ENCODE data around the gene ZNF747.

Gene ZNF747

DNA sequence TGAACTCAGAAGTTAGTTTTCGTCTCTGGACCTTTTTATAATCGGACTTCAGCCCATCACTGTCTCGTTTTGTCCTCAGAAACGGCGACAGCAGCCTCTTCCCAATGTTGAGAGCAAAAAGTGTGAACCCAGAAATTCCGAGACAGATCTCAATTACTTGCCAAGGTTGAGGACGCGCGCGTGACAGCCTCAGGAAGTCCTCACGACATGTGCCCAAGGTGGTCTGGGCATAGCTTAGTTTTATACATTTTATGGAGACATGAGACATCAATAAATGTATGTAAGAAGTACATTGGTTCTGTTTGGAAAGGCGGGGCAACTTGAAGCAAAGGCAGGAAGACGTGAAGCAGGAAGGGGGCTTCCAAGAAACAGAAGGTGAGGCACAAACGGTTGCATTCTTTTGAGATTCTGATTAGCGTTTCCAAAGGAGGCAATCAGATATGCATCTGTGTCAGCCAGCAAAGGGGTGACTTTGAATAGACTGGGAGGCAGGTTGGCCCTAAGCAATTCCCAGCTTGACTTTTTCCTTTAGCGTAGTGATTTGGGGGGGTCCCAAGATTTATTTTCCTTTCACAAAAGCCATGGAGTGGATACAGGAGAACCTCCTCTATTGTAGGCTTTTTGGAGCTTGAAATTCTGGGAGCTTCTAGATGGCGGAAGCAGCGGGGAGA, 583 bp upstream of the ZNF747 start:
- in situ Hi-C loops (cut with MboI; ENCODE audit: low sequenced_read_pairs): no loop called here

DNA sequence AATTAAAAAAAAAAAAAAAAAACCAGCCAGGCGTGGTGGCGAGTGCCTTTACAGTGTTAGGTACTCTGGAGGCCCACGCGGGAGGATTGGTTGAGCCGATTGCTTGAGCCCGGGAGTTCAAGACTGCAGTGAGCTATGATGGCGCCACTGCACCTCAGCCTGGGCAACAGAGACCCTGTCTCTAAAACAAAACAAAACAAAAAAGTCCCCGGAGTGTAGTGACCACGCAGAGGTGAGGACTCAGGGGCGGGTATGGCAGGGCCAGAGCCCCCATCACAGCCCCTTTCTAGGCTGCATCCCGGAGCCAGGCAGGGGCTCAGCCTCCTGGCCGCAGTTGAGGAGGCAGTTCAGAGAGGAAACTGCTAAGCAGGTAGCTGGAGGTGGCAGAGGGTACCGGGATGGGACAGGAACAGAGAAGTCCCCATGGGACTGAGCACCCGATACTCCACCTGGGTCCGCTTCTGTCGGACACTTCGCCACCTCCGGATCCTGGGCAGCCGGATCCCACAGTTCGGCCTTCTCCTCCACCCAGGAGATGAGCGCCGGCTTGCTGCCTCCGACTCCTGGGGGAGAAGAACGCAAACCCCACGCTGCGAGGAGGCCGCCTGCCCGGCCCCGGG, 800 bp downstream of the ZNF747 start:
- in situ Hi-C loops (cut with MboI; ENCODE audit: low sequenced_read_pairs): no loop called here

DNA sequence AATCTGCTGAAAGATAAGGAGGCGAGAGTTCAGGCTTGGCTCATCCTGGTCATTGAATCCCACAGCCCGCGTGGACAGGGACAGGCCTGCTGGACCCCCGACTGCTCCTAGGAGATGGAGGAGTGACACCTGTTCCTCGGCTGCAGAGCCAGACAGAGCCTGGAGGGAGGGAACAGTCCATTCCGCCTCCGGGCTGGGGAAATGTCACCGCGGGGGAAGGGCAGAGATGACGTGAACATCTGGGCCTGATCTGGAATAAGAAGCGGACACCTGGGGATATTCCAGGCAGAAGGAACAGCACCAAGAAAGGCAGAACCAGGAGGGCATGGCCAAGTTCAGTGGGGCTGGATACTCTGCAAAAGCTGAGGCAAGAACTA, 1.5 kb downstream of the ZNF747 start:
- in situ Hi-C loops (cut with MboI; ENCODE audit: low sequenced_read_pairs): no loop called here

DNA sequence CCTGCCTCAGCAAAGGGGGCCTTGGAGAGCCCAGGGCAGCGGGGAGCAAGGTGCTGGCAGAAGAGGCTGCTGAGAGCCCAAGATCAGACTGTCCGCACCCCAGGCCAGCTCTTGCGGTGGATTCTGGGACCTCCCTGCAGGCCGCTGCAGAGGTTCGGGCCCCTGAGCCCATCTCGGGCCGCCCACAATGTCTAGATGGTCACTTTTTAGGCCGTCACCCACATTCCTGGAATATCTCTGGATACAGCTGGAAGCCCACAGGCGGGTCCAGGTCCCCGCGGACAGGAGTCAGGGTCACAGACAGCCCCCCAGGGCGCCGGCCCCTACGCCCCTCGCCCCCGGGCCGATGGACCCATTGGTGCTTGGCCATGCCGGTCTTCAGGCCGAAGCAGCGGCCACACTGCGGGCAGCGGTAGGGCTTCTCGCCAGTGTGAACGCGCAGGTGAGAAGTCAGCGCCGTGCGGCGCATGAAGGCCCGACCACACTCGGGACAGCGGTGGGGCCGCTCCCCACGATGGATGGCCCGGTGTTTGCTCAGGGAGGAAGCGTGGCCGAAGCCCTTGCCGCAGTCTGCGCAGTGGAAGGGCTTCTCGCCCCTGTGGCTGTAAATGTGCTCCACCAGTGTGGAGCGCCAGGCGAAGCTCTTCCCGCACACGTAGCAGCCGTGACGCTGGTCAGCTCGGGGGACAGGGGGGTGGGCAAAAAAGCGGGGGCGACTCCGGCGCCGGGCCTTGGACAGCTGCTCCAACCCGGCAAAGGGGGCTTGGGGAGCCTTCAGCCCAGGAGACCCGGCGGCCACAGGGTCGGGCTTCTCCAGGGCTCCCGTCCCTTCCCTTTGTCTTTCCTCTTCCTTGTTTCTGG, 2.1 kb downstream of the ZNF747 start:
- in situ Hi-C loops (cut with MboI; ENCODE audit: low sequenced_read_pairs): no loop called here

DNA sequence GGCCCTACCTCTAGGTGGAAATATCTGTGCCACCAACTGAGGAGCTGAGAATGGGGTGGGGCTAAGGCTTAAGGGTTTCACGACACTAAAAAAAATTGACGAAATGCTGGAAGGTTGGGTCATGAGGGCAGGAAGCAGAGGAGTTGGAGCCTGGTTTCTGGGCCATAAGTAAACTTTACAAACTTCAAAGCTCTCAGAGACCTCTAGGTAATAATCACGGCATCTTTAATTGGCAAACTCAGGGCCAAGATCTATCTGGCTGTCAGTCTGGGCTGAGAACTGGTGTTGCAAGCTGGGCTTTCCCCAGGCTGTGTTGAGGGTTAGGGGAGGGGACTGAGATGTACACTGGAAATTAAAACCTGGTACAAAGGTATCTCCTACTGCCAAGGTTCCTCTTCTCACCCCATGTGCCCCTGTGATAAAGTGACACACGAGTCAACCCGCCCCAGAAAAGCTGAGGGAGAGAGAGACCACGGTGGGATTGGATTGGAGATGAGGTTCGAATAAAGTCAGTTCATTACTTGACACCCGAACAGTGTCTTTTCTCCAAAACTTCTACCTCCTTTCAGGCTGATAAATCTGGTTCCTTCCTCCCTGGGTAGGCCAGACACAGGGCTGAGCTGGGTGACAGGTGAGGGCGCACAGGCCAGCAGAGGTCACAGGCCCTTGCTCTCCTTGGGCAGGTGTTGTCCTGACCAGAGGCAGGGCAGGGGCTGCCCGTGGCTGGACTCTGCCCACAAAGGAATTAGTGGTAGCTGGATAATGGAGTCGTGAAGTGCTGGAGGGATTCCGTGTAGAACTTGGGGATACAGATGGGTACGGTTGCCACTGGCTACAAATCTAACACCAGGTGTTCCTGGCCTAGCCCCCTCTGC, 4.3 kb downstream of the ZNF747 start:
- in situ Hi-C loops (cut with MboI; ENCODE audit: low sequenced_read_pairs): no loop called here

DNA sequence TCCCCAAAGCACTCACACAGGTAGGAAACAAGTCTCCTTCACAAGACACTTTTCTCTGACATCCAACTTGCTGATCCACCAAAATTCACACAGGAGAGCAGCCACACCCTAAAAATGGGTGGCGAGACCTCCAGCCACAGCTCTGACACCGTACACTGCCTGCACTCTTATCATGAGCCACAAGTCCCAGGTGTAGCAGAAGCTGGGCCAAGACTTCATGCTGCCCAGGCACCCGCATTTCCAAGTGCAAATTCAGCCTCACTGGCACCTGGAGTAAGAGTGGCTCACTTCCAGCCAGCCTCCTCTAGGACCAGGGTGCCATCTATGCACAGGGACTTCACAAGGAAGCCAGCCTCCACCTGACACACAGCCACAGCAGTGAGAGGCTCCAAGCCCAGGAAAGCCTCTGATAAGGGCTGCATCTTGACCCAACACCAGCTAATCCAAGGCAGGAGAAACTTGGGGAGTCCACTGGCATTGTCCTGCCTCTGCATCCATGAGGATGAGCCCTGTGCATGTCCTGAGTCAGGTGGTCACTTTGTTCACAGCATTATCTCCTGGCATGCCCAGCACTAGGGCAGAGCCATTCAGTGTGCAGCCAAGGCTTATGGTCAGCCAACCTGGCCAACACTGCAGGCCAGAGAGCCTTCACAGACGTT, 5.7 kb downstream of the ZNF747 start:
- in situ Hi-C loops (cut with MboI; ENCODE audit: low sequenced_read_pairs): loop anchor here (10.0 kb wide), 1 partner anchor 94 kb away; the partner anchor contains the start of gene DCTPP1

DNA sequence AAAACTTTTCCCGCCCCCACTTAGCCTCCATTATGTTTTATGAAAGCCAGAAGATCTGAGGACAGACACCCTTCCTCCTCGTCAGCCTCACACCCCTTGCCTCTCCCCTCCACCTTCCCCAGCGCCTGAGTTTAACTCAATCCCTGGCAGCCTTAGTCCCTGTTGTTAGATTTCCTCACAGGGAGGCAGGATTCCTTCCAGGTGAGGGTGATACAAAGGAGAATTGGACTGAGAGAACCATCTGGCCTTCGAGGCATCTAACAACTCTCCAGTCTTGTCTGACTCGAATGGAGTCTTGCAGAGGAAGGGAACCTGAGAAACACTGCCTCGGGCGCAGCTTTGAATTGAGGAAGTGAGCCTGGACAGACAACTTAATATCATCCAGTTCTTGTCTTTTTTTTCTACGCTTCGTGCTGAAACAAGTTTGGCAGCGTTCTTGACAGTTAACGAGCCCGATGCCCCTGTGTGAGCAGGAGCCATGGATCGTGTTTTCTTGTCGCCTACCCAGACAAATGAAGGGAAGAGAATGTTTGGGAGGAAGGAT, 7.0 kb downstream of the ZNF747 start:
- in situ Hi-C loops (cut with MboI; ENCODE audit: low sequenced_read_pairs): loop anchor here (10.0 kb wide), 1 partner anchor 93 kb away; the partner anchor contains the start of gene DCTPP1

DNA sequence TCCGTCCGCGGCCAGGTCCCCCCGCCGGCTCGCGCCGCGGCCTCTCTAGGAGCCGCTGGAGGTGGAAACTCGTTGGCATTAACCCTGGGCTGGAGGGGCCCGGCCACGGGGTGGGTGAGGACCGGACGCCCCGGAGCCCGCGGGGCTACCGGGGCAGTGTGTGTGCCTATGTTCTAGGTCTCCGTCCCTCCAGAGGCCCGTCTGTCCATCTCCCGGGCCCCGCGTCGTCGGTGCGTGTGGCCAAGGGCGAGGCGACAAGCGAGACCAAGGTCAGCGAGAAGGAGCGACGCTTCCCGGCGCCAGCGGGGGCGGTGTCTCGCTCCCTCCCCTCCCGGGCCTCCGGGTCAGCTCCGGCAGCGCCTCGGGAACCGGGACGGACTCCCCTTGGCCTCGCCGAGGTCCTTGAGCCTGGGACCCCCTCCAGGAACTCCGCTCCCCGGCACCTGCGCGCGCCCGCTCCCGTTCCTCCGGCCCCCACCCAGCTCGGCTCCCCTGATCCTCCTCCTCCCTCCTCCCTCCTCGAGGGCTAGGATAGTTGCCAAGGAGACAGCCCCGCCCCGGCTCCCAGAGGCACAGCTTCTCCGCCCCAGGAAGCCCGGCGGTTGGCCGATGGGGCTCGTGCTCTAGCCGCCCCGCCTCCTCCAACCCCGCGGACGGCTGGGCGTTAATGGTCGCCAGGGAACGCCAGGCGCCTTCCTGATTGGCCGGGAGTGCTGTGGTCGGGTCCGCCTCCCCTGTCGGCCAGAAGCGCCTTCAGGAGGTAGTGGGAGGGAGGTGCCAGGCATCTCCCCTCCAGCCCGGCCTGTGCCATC, 7.6 kb downstream of the ZNF747 start:
- in situ Hi-C loops (cut with MboI; ENCODE audit: low sequenced_read_pairs): loop anchor here (10.0 kb wide), 1 partner anchor 92 kb away; the partner anchor contains the start of gene DCTPP1

DNA sequence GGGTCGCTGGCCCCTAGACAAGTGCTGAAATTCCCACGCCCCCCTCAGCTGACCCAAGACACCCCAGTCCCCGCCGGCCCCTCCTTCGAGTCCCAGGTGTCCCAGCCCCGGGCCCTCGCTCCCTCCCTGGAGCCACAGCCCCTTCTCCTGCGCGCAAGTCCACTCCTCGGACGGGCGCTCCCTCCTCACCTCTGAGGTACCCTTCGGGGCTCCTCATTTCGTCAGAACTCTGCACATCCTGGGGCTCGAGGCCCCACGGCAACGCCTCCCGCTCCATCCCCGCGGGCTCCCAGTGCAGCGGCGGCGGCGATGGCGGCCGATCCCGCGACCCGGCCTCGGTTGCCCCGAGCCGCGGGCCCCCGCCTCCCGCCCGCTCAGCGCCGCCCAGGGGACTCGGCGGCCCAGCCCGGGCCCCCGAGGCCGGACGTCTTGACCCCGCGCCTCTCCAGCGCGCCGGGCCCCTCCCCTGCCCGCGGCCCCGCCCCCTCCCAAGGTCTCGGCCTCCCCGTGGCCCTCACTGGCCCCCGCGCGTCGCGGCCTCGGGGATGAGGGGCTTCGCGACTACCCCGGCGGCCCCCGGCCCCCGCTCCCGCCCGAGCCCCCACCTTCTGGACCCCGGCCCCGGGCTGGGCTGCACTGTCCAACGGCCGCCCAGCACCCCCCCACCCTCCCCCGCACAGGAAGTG, 8.4 kb downstream of the ZNF747 start, which contains the start of gene ZNF768:
Gene ZNF768, minus strand, starts transcription at position 430 of the 686 bp plus-strand sequence. Its CDS starts 153 bp downstream, at position 277.
- in situ Hi-C loops (cut with MboI; ENCODE audit: low sequenced_read_pairs): loop anchor here (10.0 kb wide), 1 partner anchor 91 kb away; the partner anchor contains the start of gene DCTPP1

DNA sequence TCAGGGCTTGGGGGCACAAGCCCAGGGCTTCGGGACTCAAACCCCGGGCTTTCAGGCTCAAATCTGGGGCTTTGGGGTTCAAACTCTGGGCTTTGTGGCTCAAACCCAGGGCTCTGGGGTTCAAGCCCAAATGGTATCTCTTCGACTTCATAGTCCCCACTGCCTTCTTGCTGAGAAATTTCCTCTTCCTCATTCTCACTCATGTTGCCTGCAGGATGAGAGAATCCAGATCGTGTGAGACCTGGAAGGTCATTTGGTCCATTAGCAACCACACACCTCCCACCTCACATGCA, 8.9 kb downstream of the ZNF747 start:
- in situ Hi-C loops (cut with MboI; ENCODE audit: low sequenced_read_pairs): loop anchor here (10.0 kb wide), 1 partner anchor 91 kb away; the partner anchor contains the start of gene DCTPP1

DNA sequence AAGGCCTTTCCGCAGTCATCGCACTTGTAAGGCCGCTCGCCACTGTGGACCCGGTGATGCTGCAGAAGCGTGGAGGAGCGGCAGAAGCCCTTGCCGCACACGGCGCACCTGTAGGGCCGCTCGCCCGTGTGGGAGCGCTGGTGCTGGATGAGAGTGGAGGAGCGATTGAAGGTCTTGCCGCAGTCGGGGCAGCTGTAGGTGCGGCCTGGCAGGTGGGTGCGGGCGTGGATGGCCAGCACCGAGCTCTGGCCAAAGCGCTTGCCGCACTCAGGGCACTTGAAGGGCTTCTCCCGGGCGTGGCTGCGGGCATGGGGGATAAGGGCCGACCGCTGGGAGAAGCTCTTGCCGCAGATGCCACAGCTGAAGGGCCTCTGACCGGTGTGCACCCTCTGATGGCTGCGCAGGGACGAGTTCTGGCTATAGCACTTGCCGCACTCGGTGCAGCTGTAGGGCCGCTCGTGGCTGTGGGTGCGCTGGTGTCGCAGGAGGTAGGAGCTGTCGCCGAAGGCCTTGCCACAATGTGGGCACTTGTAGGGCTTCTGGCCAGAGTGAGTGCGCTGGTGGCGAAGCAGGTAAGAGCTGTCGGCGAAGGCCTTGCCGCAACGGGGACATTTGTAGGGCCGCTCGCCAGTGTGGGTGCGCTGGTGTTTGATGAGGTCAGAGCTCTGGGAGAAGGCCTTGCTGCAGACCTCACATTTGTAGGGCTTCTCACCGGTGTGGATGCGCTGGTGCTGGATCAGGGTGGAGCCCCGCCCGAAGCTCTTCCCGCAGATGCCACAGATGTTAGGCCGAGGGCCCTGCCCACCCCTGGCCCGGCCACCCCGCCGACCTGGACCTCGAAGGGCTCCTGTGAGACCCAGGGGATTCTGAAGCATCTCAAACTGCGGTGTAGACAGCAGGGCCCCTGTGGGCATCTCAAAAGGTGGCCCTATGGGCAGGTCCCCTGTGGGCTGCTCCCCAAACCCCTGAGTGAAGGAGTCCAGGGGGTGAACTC, 9.8 kb downstream of the ZNF747 start:
- in situ Hi-C loops (cut with MboI; ENCODE audit: low sequenced_read_pairs): loop anchor here (10.0 kb wide), 1 partner anchor 90 kb away; the partner anchor contains the start of gene DCTPP1

DNA sequence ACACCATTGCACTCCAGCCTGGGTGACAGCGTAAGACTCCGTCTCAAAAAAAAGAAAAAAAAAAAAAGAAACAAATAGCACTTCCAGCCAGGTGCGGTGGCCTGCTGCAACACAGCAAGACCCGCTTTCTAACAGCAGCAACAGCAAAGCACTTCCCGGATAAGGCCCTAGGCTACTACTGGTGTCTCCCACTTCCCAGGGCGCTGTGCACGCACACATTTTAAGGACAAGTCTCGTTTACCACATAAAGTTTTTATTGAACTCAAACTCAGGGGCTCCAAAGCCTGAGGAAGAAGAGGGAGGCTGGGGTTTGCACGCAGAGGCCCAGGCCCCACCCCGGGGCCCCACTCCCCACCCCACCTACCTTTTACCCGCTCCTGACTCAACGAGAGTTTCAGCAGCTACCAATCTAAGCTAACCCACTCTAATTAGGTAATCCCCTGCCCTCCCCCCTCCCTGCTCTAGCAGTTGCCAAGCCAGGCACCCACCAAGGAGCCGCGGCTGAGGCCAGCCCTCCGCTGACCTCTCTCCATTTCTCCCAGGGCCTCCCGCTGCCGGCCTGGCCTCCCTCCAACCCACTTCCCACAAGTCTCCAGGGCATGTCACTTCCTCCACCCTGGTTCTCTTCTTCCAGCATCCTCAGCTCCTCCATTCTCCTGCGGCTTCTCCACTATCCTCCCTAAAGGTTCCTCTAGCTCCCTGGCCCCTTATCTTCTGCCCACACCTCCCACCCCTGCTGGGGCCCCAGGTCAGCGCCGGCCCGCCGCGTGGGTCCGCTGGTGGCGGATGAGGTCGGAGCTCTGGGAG, 10.7 kb downstream of the ZNF747 start:
- in situ Hi-C loops (cut with MboI; ENCODE audit: low sequenced_read_pairs): loop anchor here (10.0 kb wide), 1 partner anchor 89 kb away; the partner anchor contains the start of gene DCTPP1

DNA sequence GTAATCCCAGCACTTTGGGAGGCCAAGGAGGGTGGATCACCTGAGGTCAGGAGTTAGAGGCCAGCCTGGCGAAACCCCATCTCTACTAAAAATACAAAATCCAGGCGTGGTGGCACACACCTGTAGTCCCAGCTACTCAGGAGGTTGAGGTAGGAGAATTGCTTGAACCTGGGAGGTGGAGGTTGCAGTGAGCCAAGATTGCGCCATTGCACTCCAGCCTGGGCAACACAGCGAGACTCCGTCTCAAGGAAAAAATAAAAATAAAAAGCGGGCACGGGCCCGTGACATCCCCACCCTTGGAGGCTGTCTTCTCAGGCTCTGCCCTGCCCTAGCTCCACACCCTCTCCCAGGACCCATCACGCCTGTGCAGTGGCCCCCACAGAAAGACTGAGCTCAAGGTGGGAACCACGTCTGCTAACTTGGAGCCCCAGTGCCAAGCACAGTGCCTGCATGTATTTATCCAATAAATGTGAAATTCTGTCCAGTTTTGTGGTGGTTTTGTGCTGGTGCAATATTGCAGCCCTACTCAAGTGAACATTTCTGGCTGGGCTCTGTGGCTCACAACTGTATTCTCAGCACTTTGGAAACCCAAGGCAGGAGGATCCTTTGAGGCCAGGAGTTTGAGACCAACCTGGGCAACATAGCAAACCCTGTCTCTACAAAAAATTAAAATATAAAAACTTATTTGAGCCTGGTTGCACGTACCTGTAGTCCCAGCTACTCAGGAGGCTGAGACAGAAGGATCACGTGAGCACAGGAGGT, 11.8 kb downstream of the ZNF747 start:
- in situ Hi-C loops (cut with MboI; ENCODE audit: low sequenced_read_pairs): loop anchor here (10.0 kb wide), 1 partner anchor 88 kb away; the partner anchor contains the start of gene DCTPP1

DNA sequence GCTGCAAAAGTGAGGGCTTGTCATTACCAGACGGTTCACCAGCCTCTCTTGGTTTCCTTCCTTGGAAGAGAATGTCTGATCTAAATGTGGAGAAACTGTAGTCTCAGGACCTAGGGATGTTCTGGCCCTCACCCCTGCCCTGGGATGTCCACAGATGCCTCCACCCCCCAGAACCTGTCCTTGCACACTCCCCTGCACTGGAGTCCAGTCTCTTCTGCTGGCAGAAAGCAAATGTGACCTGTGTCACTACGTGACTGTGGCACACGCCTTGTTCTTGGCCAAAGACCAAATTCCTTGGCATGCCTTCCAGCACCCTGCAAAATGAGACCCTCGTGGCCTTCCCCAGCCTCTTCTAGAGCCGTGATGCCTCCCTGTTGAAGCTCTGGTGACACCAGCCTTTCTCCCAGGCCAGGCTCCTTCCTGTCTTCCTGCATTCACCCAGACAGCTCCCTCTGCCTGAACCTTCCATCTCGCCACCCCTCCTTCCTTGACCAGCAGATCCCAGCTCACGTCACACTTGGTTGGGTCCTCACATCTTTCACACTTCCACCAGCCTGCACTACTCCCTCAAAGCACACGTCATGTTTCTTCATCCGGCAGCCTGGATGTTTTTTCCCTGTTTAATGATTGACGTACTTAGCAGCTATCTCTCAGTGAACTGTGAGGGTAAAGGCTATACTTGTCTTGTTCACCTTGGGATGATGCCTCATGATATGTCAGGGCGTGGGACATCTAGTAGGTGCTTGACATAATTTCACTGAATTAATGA, 12.6 kb downstream of the ZNF747 start:
- in situ Hi-C loops (cut with MboI; ENCODE audit: low sequenced_read_pairs): loop anchor here (10.0 kb wide), 1 partner anchor 87 kb away; the partner anchor contains the start of gene DCTPP1

Measured in HL-60/S4 treated with phorbol 12-myristate 13-acetate at 8.2 ng/mL for 4 days and 3 days (cell line).